ENCODE data around the gene TARS3.

- TF ChIP-seq CTCF (conservative IDR thresholded peaks at IDR 0.05; ENCODE audit: low read length): no peak
- no peak for TF ChIP-seq EZH2phosphoT487 (IDR thresholded peaks at IDR 0.05; ENCODE audit: borderline replicate concordance)
These were observed 47.3 kb downstream of the TARS3 start for GRCh38 chr15:101676921-101677329.
